Testis (tissue), 2 donors: ENCODE data around the gene ELK3.

ENCODE experiments used
- CTCF ChIP-seq, 3 experiments: fragments of 450-650 bp in 2 of 3; fragments of 200-600 bp in 1 of 3; sonication (generic) in 1 of 3; IDR thresholded peaks; one replicate each; pipeline ENCODE4 v1.5.1; 2016 to 2019; ENCODE audit warnings: antibody characterized with exemption in 3 of 3, mild to moderate bottlenecking in 2 of 3, moderate library complexity in 1 of 3
- POLR2A ChIP-seq: fragments of 450-650 bp; IDR thresholded peaks from one replicate; pipeline ENCODE4 v1.6.1; 2017; ENCODE audit warnings: antibody characterized with exemption, mild to moderate bottlenecking, moderate library complexity

- no peak for TF ChIP-seq CTCF (IDR thresholded peaks at IDR 0.05)
- no peak for TF ChIP-seq POLR2A
Observed at GRCh38 chr12:96285158-96285557, 91.0 kb downstream of the ELK3 start.
